H1 (cell line): ENCODE data around the gene SPARC. TPM values are rescaled to one million over a fixed set of nuclear protein-coding genes. Genes with fewer than 3 reads are reported as not detected.

Experiments
- CTCF ChIA-PET: fragments of 300-600 bp; sonication (Branson Sonifier 250); formaldehyde crosslinking; loops from one replicate; lab custom pipeline; 2021; ENCODE audit not compliant: partially characterized antibody; lab: Charles Lee
- POLR2A ChIA-PET: fragments of 300-600 bp; sonication (Branson Sonifier 250); formaldehyde crosslinking; loops from one replicate; lab custom pipeline; 2021; ENCODE audit warnings: inconsistent platforms; ENCODE audit not compliant: partially characterized antibody; lab: Charles Lee
- DNase-seq, 2 experiments: peaks; one replicate each; pipeline versions ENCODE4 v3.0.0 to v3.0.0-alpha.2; 2010 to 2022; ENCODE audit warnings: low spot score in 2 of 2, low read depth in 1 of 2, mixed read lengths in 1 of 2
- FAIRE-seq: peaks from 2 replicates; lab custom pipeline; 2011; peaks lifted over from hg19 to GRCh38; lab: Jason Lieb, UNC
- H2AFZ ChIP-seq: 2 replicates; pipeline ENCODE4 v1.8.1; 2012; ENCODE audit warnings: low read length, inconsistent platforms
- H2AK5ac ChIP-seq: 2 replicates; pipeline ENCODE4 v1.6.1; 2013; ENCODE audit warnings: low read depth, low read length
- H2BK120ac ChIP-seq: replicated peaks from 2 replicates; pipeline ENCODE3; 2013; ENCODE audit warnings: low read depth, low read length, inconsistent platforms
- H2BK12ac ChIP-seq: 2 replicates; pipeline ENCODE4 v1.6.1; 2013; ENCODE audit warnings: low read depth, low read length
- H2BK15ac ChIP-seq: 2 replicates; pipeline ENCODE4 v1.6.1; 2013; ENCODE audit warnings: low read length
- H2BK20ac ChIP-seq: 2 replicates; pipeline ENCODE4 v1.6.1; 2013; ENCODE audit warnings: low read length
- H2BK5ac ChIP-seq: 2 replicates; pipeline ENCODE4 v1.6.1; 2013; ENCODE audit warnings: low read depth, low read length
- H3K14ac ChIP-seq: 2 replicates; pipeline ENCODE4 v1.6.1; 2013; ENCODE audit warnings: inconsistent platforms; ENCODE audit not compliant: insufficient read length
- H3K18ac ChIP-seq: 2 replicates; pipeline ENCODE4 v1.6.1; 2013; ENCODE audit warnings: low read length; ENCODE audit errors: extremely low read depth
- H3K23ac ChIP-seq: 2 replicates; pipeline ENCODE4 v1.6.1; 2013; ENCODE audit warnings: inconsistent platforms; ENCODE audit not compliant: insufficient read length
- H3K23me2 ChIP-seq: 2 replicates; pipeline ENCODE4 v1.6.1; 2013; ENCODE audit warnings: low read depth, low read length
- H3K27ac ChIP-seq: 2 replicates; pipeline ENCODE4 v1.6.1; 2011; ENCODE audit warnings: low read depth, low read length, inconsistent platforms
- H3K27me3 ChIP-seq, 4 experiments: replicated peaks in 1 of 4; 1 replicate in 1 of 4; 2 replicates in 3 of 4; pipeline versions ENCODE4 v1.6.1 to v1.8.1; 2011 to 2013; ENCODE audit warnings: low read length in 3 of 4, mild to moderate bottlenecking in 3 of 4, inconsistent platforms in 2 of 4, mixed read lengths in 2 of 4, moderate library complexity in 1 of 4; ENCODE audit not compliant: control insufficient read depth in 3 of 4, insufficient read depth in 3 of 4; ENCODE audit errors: extremely low read depth in 1 of 4
- H3K36me3 ChIP-seq, 4 experiments: 2 replicates each; pipeline versions ENCODE4 v1.6.1 to v1.8.1; 2011 to 2013; ENCODE audit warnings: mild to moderate bottlenecking in 4 of 4, low read length in 3 of 4, moderate library complexity in 2 of 4, control low read depth in 1 of 4, inconsistent platforms in 1 of 4; ENCODE audit not compliant: insufficient read depth in 4 of 4, control insufficient read depth in 2 of 4
- H3K4ac ChIP-seq: replicated peaks from 2 replicates; pipeline ENCODE3; 2013; ENCODE audit warnings: low read length, low read depth, mixed read lengths, inconsistent platforms; ENCODE audit not compliant: insufficient read length
- H3K4me1 ChIP-seq, 4 experiments: replicated peaks in 1 of 4; 1 replicate in 1 of 4; 2 replicates in 3 of 4; pipeline versions ENCODE4 v1.6.1 to v1.8.1; 2011 to 2013; ENCODE audit warnings: low read length in 3 of 4, inconsistent platforms in 2 of 4, mixed read lengths in 1 of 4; ENCODE audit not compliant: insufficient read depth in 4 of 4, control insufficient read depth in 3 of 4
- H3K4me2 ChIP-seq, 2 experiments: 2 replicates each; pipeline versions ENCODE4 v1.6.1 to v1.8.1; 2011 to 2013; ENCODE audit warnings: low read depth in 2 of 2, low read length in 2 of 2, control low read depth in 1 of 2, inconsistent platforms in 1 of 2, mild to moderate bottlenecking in 1 of 2; ENCODE audit not compliant: insufficient read depth in 1 of 2
- H3K4me3 ChIP-seq, 4 experiments: fragments of 200-600, 300-600 bp in 1 of 4; sonication (generic), shearing (Covaris generic), sonication (Bioruptor Twin) in 1 of 4; 2 replicates each; pipeline versions ENCODE4 v1.5.1 to v1.8.1; 2011 to 2016; ENCODE audit warnings: low read length in 4 of 4, low read depth in 3 of 4, control low read depth in 2 of 4, inconsistent platforms in 2 of 4, mild to moderate bottlenecking in 2 of 4, mixed read lengths in 1 of 4, moderate library complexity in 1 of 4; ENCODE audit not compliant: insufficient read depth in 2 of 4; ENCODE audit errors: extremely low read depth in 1 of 4
- H3K56ac ChIP-seq: replicated peaks from 2 replicates; pipeline ENCODE3; 2013; ENCODE audit warnings: low read depth, mild to moderate bottlenecking, mixed read lengths, low read length, inconsistent platforms; ENCODE audit not compliant: insufficient read length
- H3K79me1 ChIP-seq: 2 replicates; pipeline ENCODE4 v1.6.1; 2013; ENCODE audit warnings: low read depth, low read length, control low read depth
- H3K79me2 ChIP-seq, 2 experiments: 2 replicates each; pipeline versions ENCODE4 v1.6.1 to v1.8.1; 2012 to 2013; ENCODE audit warnings: low read length in 2 of 2, mild to moderate bottlenecking in 2 of 2, inconsistent platforms in 1 of 2; ENCODE audit not compliant: insufficient read depth in 2 of 2, control insufficient read depth in 1 of 2
- H3K9ac ChIP-seq, 4 experiments: replicated peaks in 1 of 4; 1 replicate in 1 of 4; 2 replicates in 3 of 4; pipeline versions ENCODE4 v1.6.1 to v1.8.1; 2011 to 2013; ENCODE audit warnings: low read depth in 3 of 4, low read length in 3 of 4, control low read depth in 2 of 4, mild to moderate bottlenecking in 2 of 4, moderate library complexity in 2 of 4, inconsistent platforms in 1 of 4; ENCODE audit errors: extremely low read depth in 1 of 4
- H3K9me3 ChIP-seq, 2 experiments: 2 replicates each; pipeline versions ENCODE4 v1.6.1 to v1.8.1; 2012 to 2013; ENCODE audit warnings: mild to moderate bottlenecking in 2 of 2, moderate library complexity in 2 of 2, control low read depth in 1 of 2, inconsistent platforms in 1 of 2, low read depth in 1 of 2, low read length in 1 of 2, mixed read lengths in 1 of 2; ENCODE audit not compliant: insufficient read depth in 2 of 2
- H4K20me1 ChIP-seq, 2 experiments: replicated peaks in 1 of 2; 2 replicates each; pipeline versions ENCODE3 to v1.8.1; 2011 to 2013; ENCODE audit warnings: inconsistent platforms in 2 of 2, low read length in 2 of 2, mild to moderate bottlenecking in 1 of 2; ENCODE audit not compliant: insufficient read depth in 2 of 2, control insufficient read depth in 1 of 2
- H4K5ac ChIP-seq: 2 replicates; pipeline ENCODE4 v1.6.1; 2013; ENCODE audit warnings: low read length, low read depth, mixed read lengths, inconsistent platforms; ENCODE audit not compliant: insufficient read length
- H4K8ac ChIP-seq: 2 replicates; pipeline ENCODE4 v1.8.0; 2013; ENCODE audit warnings: mild to moderate bottlenecking, moderate library complexity, low read length, inconsistent platforms; ENCODE audit not compliant: insufficient read depth; ENCODE audit errors: extremely low read depth
- H4K91ac ChIP-seq: replicated peaks from 2 replicates; pipeline ENCODE3; 2013; ENCODE audit warnings: low read length, mixed read lengths, inconsistent platforms; ENCODE audit not compliant: insufficient read length
- HDAC2 ChIP-seq, 2 experiments: fragments of 300-600 bp in 1 of 2; sonication (generic) in 1 of 2; IDR thresholded peaks; 2 replicates each; pipeline ENCODE4 v1.6.1; 2011 to 2012; ENCODE audit warnings: low read depth in 2 of 2, low read length in 2 of 2, mild to moderate bottlenecking in 2 of 2, moderate library complexity in 2 of 2, borderline replicate concordance in 1 of 2, inconsistent platforms in 1 of 2
- KDM1A ChIP-seq: fragments of 200-600, 300-600 bp; sonication (generic); IDR thresholded peaks from 2 replicates; pipeline ENCODE4 v1.7.1; 2016; ENCODE audit warnings: mild to moderate bottlenecking, low read length, borderline replicate concordance
- POLR2AphosphoS5 ChIP-seq: IDR thresholded peaks from 2 replicates; pipeline ENCODE4 v1.6.1; 2011; ENCODE audit warnings: low read depth, low read length
- RBBP5 ChIP-seq: IDR thresholded peaks from 2 replicates; pipeline ENCODE4 v1.7.1; 2012; ENCODE audit warnings: low read depth, mild to moderate bottlenecking, inconsistent platforms, low read length, moderate library complexity, borderline replicate concordance
- SIN3A ChIP-seq, 2 experiments: IDR thresholded peaks in 1 of 2; conservative IDR thresholded peaks in 1 of 2; 2 replicates each; pipeline ENCODE4 v1.6.1; 2011 to 2012; ENCODE audit warnings: low read length in 2 of 2, improper control_type of control experiment in 1 of 2, low read depth in 1 of 2, mild to moderate bottlenecking in 1 of 2
- SUZ12 ChIP-seq: fragments of 200-600 bp; sonication (generic); IDR thresholded peaks from 2 replicates; pipeline ENCODE4 v1.6.1; 2012; ENCODE audit warnings: mild to moderate bottlenecking, inconsistent platforms, low read length, moderate library complexity, mixed read lengths
- WGBS, 2 experiments: shearing (Covaris generic) in 1 of 2; methylation state at CpG; one replicate each; pipeline versions ENCODE4 v1.1.6 to v1.1.7; 2013 to 2015; ENCODE audit warnings: low lambda C conversion rate in 2 of 2, mixed read lengths in 2 of 2, inconsistent platforms in 1 of 2, low coverage in 1 of 2, missing lambda C conversion rate in 1 of 2; ENCODE audit not compliant: insufficient replicate concordance in 2 of 2, insufficient coverage in 1 of 2, insufficient read length in 1 of 2; ENCODE audit errors: extremely low coverage in 1 of 2, missing lambda C conversion rate in 1 of 2; 5-methylcytosine and 5-hydroxymethylcytosine counted together
- polyA plus RNA-seq, 7 experiments: library from polyadenylated mRNA; depleted of rRNA in 3 of 7; stranded (reverse) in 5 of 7; unstranded in 2 of 7; fragments of >200 nt in 5 of 7; fragments of 200-250 nt in 2 of 7; gene quantifications; 1 replicate in 5 of 7; 2 replicates in 1 of 7; 4 replicates in 1 of 7; pipeline versions ENCODE4 v1.2.1 to v1.2.3, GENCODE V29; 2011 to 2013; ENCODE audit warnings: missing spikeins in 2 of 7, mixed read lengths in 2 of 7
- total RNA-seq: library from RNA; stranded (reverse); fragmentation: NEBNext Ultra II Directional; extraction: Animal tissue kit (Norgen Biotek cat#: 25700); gene quantifications from 2 replicates; pipeline ENCODE4 v1.2.1, GENCODE V29; 2021
- TF ChIP-seq, protein P1 (sequence below): IDR thresholded peaks from 2 replicates; pipeline ENCODE4 v1.6.1; 2011; ENCODE audit warnings: low read length, improper control_type of control experiment

Gene SPARC
- total and polyA plus RNA-seq, 2 of the 8 experiments (the other 6 are each of a cell fraction or from before 2014, with no cell fraction given): 375 to 438 TPM

DNA sequence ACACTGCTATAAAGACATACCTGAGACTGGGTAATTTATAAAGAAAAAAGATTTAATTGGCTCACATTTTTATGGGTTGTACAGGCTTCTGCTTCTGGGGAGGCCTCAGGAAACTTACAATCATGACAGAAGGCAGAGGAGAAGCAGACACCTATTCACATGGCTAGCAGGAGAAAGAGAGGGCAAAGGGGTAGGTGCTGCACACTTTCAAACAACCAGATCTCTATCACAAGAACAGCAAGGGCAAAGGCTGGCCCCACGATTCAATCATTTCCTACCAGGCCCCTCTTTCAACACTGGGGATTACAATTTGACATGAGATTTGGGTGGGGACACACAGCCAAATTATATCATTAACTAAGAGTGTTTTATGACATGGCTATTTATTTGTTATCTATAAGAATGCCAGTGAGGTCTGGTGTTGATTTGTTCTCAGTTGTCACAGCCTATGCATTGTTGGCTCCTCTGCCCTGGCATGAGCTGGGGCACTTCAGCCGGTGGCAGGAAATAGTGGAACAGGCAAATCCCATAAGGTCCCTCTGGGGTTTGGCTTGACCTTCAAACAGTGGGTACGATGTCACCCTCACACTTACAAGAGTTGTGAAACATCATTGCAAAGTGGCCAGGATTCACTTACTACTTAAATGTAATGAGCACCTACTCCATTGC, 44.1 kb downstream of the SPARC start:
- FAIRE-seq (no peak), DNase-seq (no peak)
- Histone ChIP-seq H3K27ac (no peak overlapping the region), H3K9ac (no peak overlapping the region), H2BK120ac (no peak overlapping the region), H2BK20ac (no peak overlapping the region), H3K36me3 (no peaks in the 10 kb centered on the region), H3K4ac (no peak overlapping the region), H3K27me3 (no peaks in the 10 kb centered on the region; a peak in 1 of 7 replicates), H3K23ac (no peak overlapping the region), H3K9me3 (no peaks in the 10 kb centered on the region), H2AFZ (no peak overlapping the region), H3K79me2 (no peaks in the 10 kb centered on the region), H3K4me3 (no peak overlapping the region), H3K79me1 (no peaks in the 10 kb centered on the region), H3K14ac (no peak overlapping the region), H4K20me1 (no peaks in the 10 kb centered on the region), H3K4me2 (no peak overlapping the region), H3K18ac (no peak overlapping the region), H2BK5ac (no peak overlapping the region), H2BK12ac (no peak overlapping the region), H3K23me2 (no peaks in the 10 kb centered on the region), H2AK5ac (no peak overlapping the region), H4K91ac (no peak overlapping the region), H3K4me1 (no peaks in the 10 kb centered on the region), H3K56ac (no peak overlapping the region), H2BK15ac (no peak overlapping the region), H4K5ac (no peak overlapping the region), H4K8ac (no peak overlapping the region)
- TF ChIP-seq RBBP5 (no peak), SIN3A (conservative IDR thresholded peaks at IDR 0.05 in 1 of 2, IDR thresholded peaks at IDR 0.05 in 1 of 2; ENCODE audit: low read depth in 1 of 2, low read length in 2 of 2) (no peak), KDM1A (no peak), HDAC2 (IDR thresholded peaks at IDR 0.05; ENCODE audit: borderline replicate concordance in 1 of 2, low read depth in 2 of 2, low read length in 2 of 2) (no peak), SUZ12 (no peak), POLR2AphosphoS5 (no peak)
- TF ChIP-seq, protein P1, sequence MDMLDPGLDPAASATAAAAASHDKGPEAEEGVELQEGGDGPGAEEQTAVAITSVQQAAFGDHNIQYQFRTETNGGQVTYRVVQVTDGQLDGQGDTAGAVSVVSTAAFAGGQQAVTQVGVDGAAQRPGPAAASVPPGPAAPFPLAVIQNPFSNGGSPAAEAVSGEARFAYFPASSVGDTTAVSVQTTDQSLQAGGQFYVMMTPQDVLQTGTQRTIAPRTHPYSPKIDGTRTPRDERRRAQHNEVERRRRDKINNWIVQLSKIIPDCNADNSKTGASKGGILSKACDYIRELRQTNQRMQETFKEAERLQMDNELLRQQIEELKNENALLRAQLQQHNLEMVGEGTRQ: no peak
- 93% methylated on average over 3 of the region's 3 CpGs; no CpG with 5 or more reads in 1 of the 2 experiments for WGBS, 2 experiments
- POLR2A ChIA-PET: no interaction called here
- CTCF ChIA-PET: interaction anchor here (1.0 to 43.0 kb wide), 4 partner anchors 10 to 119 kb away, joined by 3 to 991 read pairs (median 6); partner anchors contain the start of gene ATOX1
